K562 (cell line): ENCODE measurements around the gene MRPS31. TPM values are rescaled to one million over a fixed set of nuclear protein-coding genes. Genes with fewer than 3 reads are reported as not detected.

Experiments used
- BRF2 ChIP-seq: IDR thresholded peaks from 3 replicates; pipeline ENCODE4 v1.6.1; 2011; ENCODE audit warnings: borderline replicate concordance, mild to moderate bottlenecking; ENCODE audit not compliant: insufficient read length, insufficient read depth
- ELK1 ChIP-seq: sonication (generic); formaldehyde crosslinking; IDR thresholded peaks from 2 replicates; pipeline ENCODE4 v1.8.1; 2022; ENCODE audit warnings: missing genetic modification reagents
- FIP1L1 ChIP-seq: fragments of 200-400 bp; formaldehyde crosslinking; IDR thresholded peaks from 2 replicates; pipeline ENCODE4 v1.6.1; 2018; ENCODE audit warnings: mild to moderate bottlenecking, low read depth, low read length; ENCODE audit not compliant: poor library complexity, severe bottlenecking
- FOXA3 ChIP-seq, 2 experiments: fragments of 450-650 bp in 1 of 2; sonication (generic) in 1 of 2; formaldehyde crosslinking; IDR thresholded peaks in 1 of 2; conservative IDR thresholded peaks in 1 of 2; 2 replicates each; pipeline versions ENCODE4 v1.4.0 to v1.8.0; 2020 to 2022; ENCODE audit warnings: mild to moderate bottlenecking in 2 of 2, missing genetic modification reagents in 1 of 2
- GTF2A2 ChIP-seq: IDR thresholded peaks from 2 replicates; pipeline ENCODE4 v1.6.1; 2016; ENCODE audit warnings: mild to moderate bottlenecking, missing genetic modification characterization, missing compliant biosample characterization
- L3MBTL2 ChIP-seq: fragments of 450-650 bp; IDR thresholded peaks from 2 replicates; pipeline ENCODE4 v1.6.1; 2016; ENCODE audit warnings: mild to moderate bottlenecking, moderate library complexity
- REST ChIP-seq, 2 experiments: fragments of 450-650 bp; formaldehyde crosslinking in 1 of 2; IDR thresholded peaks; 2 replicates each; pipeline versions ENCODE4 v1.4.0 to v1.6.1; 2014 to 2020; ENCODE audit warnings: mild to moderate bottlenecking in 2 of 2, borderline replicate concordance in 1 of 2, low read depth in 1 of 2
- TGIF2 ChIP-seq: sonication (generic); formaldehyde crosslinking; IDR thresholded peaks from 2 replicates; pipeline ENCODE4 v1.8.1; 2022; ENCODE audit warnings: mild to moderate bottlenecking, missing genetic modification reagents, moderate library complexity
- TRIM25 ChIP-seq: fragments of 450-650 bp; IDR thresholded peaks from 2 replicates; pipeline ENCODE4 v1.7.0; 2016; ENCODE audit warnings: borderline replicate concordance
- UBTF ChIP-seq, 2 experiments: IDR thresholded peaks; 2 replicates each; pipeline ENCODE4 v1.6.1; 2012; ENCODE audit warnings: improper control_type of control experiment in 2 of 2, low read depth in 2 of 2, low read length in 2 of 2, borderline replicate concordance in 1 of 2
- polyA plus RNA-seq, 8 experiments: library from polyadenylated mRNA; depleted of rRNA in 4 of 8; stranded (reverse) in 5 of 8; unstranded in 3 of 8; fragments of >200 nt; fragmentation: Nextera tagmentation in 2 of 8; fragmentation: Illumina TruSeq in 1 of 8; extraction: Ambion mirVana in 2 of 8; extraction: Trizol in 1 of 8; gene quantifications; 2 replicates each; pipeline versions ENCODE4 v1.2.1 to v1.2.3, GENCODE V29; 2011 to 2014; ENCODE audit warnings: inconsistent platforms in 1 of 8, missing spikeins in 1 of 8
- total RNA-seq, 7 experiments: library from RNA; depleted of rRNA in 6 of 7; stranded (reverse); fragments of >200 nt in 6 of 7; fragmentation: Illumina TruSeq in 2 of 7; extraction: Trizol in 2 of 7; gene quantifications; 2 replicates each; pipeline versions ENCODE4 v1.2.1 to v1.2.3, GENCODE V29; 2011 to 2021; ENCODE audit warnings: low replicate concordance in 1 of 7

Gene MRPS31
- total and polyA plus RNA-seq, 9 of the 15 experiments (the other 6 are each of a cell fraction or from before 2014, with no cell fraction given) = 20.3 to 57.8 (median 37.1) TPM

GRCh38 chr13:40770934-40771618, at the start of gene MRPS31 (continued):
- TF ChIP-seq L3MBTL2 = peak; percentile 73
- TF ChIP-seq TGIF2 (CRISPR knock-in tag) = no peak
- TF ChIP-seq GTF2A2 (tag) = no peak
- peak; percentile 37 for TF ChIP-seq REST (IDR thresholded peaks at IDR 0.05; ENCODE audit: borderline replicate concordance)
- TF ChIP-seq REST (CRISPR knock-in tag; IDR thresholded peaks at IDR 0.05; ENCODE audit: low read depth) = 0 out of 2 replicates have a peak, but pooled peaks have one; percentile 34
- no peak for TF ChIP-seq ELK1 (CRISPR knock-in tag)
- TF ChIP-seq FIP1L1 = peak; percentile 66
- TF ChIP-seq TRIM25 = no peak
- no peak for TF ChIP-seq BRF2
- TF ChIP-seq UBTF (IDR thresholded peaks at IDR 0.05; ENCODE audit: borderline replicate concordance in 1 of 2, low read depth in 2 of 2, low read length in 2 of 2) = peak; percentile 36 to 84; a peak in 3 of 4 replicates
- peak in 1 of 2 experiments; percentile 22; a peak in 1 of 4 replicates for TF ChIP-seq FOXA3 (CRISPR knock-in tag; conservative IDR thresholded peaks at IDR 0.05 in 1 of 2, IDR thresholded peaks at IDR 0.05 in 1 of 2)
